Measurements from ENCODE around the gene NEURL2.
A peak's percentile ranks its signal among the peaks of the same experiment; 100 is the strongest.
"Not testable (repeated sequence)": the region's sequence is repeated elsewhere in the genome, so short reads cannot be mapped to it uniquely, and the experiment has no call there.

Gene NEURL2

DNA sequence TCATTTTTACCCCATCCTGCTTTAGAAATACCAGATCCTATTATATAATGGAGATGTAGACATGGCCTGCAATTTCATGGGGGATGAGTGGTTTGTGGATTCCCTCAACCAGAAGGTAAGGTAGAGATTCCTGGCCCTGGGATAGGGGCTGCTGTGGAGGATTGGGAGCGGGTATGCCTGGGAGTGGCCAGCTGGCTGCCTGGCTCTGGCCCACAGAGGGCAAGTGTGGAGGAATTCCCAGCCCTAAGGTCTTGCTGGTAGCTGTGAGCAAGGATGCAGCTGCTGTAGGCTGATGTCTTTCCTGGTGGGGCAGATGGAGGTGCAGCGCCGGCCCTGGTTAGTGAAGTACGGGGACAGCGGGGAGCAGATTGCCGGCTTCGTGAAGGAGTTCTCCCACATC, 6.7 kb upstream of the NEURL2 start:
- no peak for DNase-seq

DNA sequence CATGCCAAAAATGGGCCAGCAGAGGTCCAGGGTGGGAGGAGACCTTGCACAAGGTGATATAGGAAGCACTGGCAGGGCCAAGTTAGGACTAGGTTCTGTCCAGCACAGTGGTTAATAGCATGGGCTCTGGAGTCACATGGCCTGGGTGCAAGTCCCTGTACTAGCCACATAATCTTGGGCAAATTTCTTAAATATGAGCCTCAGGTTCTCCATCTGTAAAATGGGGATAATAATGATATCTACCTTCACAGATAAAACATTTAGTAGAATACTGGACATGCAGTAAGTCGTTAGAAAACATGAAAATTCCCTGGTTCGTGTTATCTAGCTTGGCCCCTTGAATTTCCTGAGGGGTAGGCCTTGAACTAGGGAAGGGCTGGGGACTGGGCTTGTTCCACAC, 6.3 kb upstream of the NEURL2 start:
- DNase-seq = no peak

- no peak for DNase-seq
These were observed 5.7 kb upstream of the NEURL2 start for GRCh38 chr20:45896641-45897161.

- no peak for DNase-seq
These were observed 3.8 kb upstream of the NEURL2 start for GRCh38 chr20:45894797-45895196.

DNA sequence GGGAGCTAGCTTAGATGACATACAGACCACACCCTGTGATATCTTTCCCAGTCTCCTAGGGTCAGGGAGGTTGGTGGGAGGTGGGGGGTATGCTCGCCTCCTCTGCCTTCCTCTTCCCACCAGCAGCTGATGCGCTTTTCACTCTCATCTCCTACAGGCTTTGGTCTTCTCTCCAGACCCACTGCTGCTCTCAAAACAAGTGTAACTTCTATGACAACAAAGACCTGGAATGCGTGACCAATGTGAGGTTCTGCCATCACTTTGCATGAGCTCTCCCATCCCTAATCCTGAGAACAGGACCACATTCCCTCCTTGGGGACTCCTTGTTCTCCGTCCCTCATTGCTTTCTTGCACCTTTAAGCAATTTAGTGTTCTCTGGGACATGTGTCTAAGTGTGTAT, 2.8 kb upstream of the NEURL2 start:
- DNase-seq = no peak

DNA sequence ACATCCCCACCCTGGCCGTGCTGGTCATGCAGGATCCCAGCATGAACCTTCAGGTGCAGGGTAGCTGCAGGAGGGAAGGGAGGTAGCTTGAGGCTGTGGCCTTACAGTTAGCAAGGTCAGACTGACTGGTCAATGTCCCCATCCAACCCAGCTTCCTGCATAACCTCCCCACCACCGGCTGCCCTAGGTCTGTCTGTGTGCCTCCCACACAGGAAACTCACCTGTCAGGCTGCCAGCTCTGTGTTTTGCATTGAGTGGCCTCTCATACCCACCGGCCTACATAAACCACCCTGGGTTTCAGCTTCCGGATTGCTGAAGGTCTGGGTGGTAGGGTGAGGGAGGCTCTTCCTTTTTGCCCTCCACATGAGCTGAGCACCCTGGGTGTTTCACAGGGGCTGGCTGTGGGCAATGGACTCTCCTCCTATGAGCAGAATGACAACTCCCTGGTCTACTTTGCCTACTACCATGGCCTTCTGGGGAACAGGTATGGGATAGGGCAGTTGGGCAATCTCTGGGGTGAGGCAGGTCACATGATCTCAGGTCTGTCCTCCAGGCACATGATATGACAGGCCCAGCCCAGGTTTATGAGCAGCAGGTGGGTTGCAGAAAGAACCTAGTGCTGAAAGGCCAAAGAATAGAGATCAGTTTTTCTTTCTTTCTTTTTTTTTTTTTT, 2.0 kb upstream of the NEURL2 start:
- DNase-seq = no peak

- no peak for DNase-seq
These were observed 1.2 kb upstream of the NEURL2 start for GRCh38 chr20:45892049-45892825.

DNA sequence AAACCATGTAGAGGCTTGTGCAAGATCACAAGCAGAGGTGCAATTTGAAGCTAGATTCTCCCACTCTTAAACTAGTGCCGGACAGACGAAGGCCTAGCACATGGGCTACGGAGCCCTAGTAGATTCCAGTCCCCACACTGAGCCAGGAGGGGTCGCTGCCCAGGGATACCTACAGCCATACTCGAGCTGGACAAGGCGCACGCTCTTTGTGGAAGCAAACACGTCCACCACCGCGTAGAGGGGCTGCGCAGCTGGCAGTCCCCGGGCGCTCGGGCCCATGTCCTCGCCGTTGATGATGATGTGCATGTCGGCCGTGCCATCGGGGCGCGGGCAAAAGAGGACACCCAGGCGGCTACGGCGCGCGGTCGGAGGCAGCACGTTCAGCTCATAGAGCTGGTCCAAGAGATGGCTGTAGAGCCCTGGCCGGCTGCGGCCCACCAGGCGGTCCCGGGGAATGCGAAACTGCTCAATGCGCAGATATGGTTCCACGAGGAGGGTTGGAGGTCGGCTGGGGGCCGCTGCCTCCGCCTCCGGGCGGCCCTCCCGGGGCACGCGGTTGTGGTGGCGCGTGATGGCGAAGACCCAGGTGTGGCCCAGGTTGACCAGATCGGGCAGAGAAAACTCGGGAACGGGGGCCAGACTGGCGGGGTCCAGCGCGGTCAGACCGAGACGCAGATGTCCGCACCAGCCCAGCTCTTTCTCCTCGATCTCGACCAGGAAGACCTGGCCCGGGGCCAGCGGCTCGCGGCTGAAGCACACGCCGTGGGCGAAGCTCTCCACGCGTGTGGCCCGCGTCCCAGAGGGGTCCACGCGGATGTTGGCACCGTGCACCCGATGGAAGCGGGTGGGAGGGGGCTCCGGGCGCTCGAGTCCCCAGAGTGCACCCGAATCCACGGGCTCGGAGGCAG, 677 bp downstream of the NEURL2 start:
- DNase-seq = peak; percentile 62

DNA sequence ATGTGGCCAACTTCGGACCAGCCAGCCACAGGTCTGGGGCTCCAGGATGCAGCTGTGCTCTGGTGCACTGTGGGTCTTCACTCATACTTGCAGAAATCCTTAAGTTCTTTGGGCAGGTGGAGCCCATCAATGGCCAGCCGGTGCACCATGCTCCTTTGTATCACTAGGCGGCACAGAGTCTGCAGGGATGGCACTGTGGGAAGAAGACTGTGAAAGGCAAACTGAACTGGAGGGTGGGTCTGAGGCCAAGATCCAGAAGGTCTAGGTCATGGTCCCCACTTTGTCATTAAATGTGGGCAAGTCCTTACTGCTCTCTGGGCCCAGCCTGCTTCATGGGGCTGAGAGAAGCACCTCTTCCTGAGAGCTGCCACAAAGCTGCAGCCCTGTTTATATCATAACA, 2.3 kb downstream of the NEURL2 start:
- DNase-seq = no peak

DNA sequence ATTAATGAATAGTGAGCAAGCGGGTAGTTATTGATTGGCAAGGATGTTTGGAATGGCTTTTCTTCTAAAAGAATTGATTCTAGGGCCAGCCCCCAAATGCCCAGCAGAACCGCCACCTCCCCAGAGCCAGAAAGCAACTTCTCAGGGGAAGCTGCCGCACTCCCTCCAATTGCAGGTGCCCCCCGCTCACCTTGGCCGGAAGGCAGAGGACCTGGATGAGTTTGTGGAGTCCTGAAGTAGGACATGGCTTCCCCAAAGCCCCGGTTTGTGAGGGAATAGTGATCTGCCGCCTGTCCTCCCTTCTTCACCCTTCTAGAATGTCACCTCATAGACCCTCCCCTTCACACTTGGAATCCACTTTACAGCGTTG, 3.7 kb downstream of the NEURL2 start, which contains the start of gene SPATA25:
TSS of gene SPATA25 (minus strand) at position 277 of the 370 bp plus-strand sequence. CDS start at position 245, 32 bp downstream.
- DNase-seq = no peak

GRCh38 chr20:45886590-45887345, 4.2 kb downstream of the NEURL2 start:
- no peak for DNase-seq

DNA sequence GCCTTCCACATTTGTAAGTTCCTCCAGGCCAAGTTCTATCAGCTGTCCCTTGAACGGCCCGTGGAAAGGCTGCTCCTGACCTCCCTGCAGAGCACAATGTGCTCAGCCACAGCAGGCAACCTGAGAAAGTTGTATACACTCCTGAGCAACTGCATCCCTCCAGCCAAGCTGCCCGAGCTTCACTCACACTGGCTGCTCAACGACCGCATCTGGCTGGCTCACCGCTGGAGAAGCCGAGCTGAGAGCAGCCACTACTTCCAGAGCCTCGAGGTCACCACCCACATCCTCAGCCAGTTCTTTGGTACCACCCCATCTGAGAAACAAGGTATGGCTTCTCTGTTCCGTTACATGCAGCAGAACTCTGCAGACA, 7.9 kb downstream of the NEURL2 start:
- no peak for DNase-seq

DNA sequence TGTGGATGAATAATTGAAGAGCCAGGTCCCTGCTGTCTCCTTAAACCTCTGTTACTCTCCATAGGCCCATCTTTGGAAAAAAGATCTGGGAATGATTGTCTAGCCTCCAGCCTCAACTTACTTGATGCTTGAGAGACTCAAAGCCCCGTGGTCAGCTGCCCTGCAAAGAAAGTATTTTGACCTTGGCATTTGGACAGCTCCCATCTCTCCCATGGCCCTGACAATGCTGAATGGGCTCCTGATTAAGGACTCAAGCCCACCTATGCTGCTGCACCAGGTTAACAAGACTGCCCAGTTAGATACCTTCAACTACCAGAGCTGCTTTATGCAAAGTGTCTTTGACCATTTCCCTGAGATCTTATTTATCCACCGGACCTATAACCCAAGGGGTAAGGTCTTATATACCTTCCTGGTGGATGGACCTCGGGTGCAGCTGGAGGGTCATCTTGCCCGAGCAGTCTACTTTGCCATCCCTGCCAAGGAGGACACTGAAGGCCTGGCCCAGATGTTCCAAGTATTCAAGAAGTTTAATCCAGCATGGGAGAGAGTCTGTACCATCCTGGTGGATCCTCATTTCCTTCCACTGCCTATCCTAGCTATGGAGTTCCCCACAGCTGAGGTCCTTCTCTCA, 8.4 kb downstream of the NEURL2 start:
- DNase-seq = no peak

- DNase-seq = peak; percentile 99
These were observed 9.8 kb downstream of the NEURL2 start, which contains the start of gene ZSWIM1 for GRCh38 chr20:45880988-45881788. Gene ZSWIM1 (plus strand): TSS chr20:45881227. CDS start chr20:45882593, 1,366 bp downstream.

DNA sequence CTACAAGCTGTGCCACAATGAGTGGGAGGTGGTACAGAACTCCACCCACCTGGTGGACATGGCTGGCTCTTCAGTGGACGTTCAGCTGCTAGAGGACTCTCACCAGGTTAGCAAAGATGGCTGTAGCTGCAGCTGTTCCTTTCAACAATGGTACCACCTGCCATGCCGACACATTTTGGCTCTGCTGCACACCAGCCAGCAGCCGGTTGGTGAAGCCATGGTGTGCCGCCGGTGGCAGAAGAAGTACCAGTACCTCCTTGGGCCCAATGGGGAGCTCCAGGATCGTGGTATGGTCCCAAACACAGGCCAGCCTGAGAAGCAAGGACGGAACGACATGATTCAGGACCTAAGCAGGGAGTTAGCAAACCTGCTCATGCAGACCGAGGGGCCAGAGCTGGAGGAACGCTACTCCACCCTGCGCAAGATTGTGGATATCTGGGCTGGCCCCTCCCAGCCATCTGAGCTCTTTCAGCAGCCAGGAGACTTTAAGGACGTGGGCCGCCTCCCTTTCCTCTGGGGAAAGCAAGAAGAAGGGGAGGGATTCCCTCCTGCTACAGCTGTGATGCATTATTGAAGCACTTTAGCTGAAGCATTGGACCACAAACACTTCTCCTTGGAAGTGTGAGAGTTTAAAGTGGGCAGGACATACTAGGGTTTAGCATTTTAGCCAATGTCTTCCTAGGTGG, 12.8 kb downstream of the NEURL2 start:
- DNase-seq = no peak

DNA sequence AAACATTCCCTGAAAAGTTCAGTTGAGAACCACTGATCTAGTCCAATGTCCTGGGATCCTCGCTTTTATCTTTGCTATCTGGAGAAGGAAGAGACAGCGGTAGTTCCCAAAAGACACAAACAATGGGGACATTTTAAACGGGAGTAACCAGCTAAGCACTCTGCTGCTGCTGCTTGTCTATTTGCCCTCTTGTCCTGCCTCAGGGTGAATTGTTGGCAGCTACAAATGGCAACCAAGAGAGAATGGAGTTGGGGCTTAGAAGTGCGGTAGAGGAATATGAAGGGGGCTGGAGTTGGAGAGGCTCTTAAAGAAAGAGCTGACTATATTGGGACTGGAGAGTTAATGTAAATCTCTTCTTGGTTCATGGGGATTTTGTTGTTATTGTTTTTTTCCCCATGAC, 16.4 kb downstream of the NEURL2 start:
- DNase-seq = no peak

GRCh38 chr20:45874104-45874481, 16.9 kb downstream of the NEURL2 start:
- not testable (repeated sequence) for DNase-seq

DNA sequence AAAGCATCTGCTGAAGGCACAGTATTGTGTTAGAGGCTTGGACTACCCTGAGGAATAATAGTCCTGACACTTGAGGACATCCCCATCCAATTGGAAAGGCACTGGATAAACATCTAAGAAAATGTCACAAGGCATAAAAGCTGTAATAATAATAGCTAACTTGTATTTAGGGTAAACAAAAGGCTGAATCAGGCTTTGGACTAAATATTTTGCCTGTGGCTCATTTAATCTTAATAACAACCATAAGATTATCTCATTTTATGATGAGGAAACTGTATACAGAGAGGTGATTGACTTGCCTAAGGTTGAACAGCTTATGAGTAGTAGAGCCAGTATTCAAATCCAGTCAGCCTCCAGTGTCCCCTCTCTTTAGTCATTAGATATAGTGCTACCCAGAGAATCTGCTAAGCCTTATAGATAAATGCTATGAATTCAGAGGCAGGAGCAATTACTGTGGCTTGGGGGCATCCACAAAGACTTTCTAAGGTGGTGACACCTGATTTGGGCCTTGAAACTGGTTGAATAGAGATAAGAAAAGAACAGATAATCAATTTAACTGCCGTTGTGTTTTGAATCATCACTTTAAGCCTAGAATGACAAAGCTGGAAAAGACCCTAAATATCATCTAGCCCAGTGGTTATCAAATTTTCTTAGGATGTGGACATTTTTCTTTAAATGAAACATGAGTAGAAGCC, 17.5 kb downstream of the NEURL2 start:
- DNase-seq = no peak

GRCh38 chr20:45872626-45873025, 18.4 kb downstream of the NEURL2 start:
- no peak for DNase-seq

- no peak for DNase-seq
These were observed 23.2 kb downstream of the NEURL2 start for GRCh38 chr20:45867819-45868176.
